ENCODE data around the gene MDM1. TPM values are rescaled to one million over a fixed set of nuclear protein-coding genes. Genes with fewer than 3 reads are reported as not detected.

Gene MDM1
- total RNA-seq, 1 experiment from 2014 or later: 10.0 TPM

- TF ChIP-seq EZH2 (IDR thresholded peaks at IDR 0.05): no peak
- no peak for TF ChIP-seq MAX (IDR thresholded peaks at IDR 0.05)
- no peak for TF ChIP-seq ZFX (IDR thresholded peaks at IDR 0.05)
- TF ChIP-seq REST (IDR thresholded peaks at IDR 0.05; ENCODE audit: low read depth): no peak
- no peak for TF ChIP-seq SRF (IDR thresholded peaks at IDR 0.05; ENCODE audit: low read depth)
- no peak for TF ChIP-seq ZBTB33 (IDR thresholded peaks at IDR 0.05; ENCODE audit: extremely low read depth, insufficient replicate concordance, low read length)
- TF ChIP-seq CTCF (IDR thresholded peaks at IDR 0.05 in 2 of 3, conservative IDR thresholded peaks at IDR 0.05 in 1 of 3; ENCODE audit: borderline replicate concordance in 1 of 3, insufficient read depth in 1 of 3, low read depth in 2 of 3, low read length in 2 of 3): no peak
- no peak for TF ChIP-seq CEBPB (IDR thresholded peaks at IDR 0.05; ENCODE audit: low read depth)
- no peak for TF ChIP-seq POLR2AphosphoS5 (IDR thresholded peaks at IDR 0.05; ENCODE audit: low read depth, low read length)
- TF ChIP-seq ATF3 (IDR thresholded peaks at IDR 0.05): no peak
- TF ChIP-seq EZH2phosphoT487 (IDR thresholded peaks at IDR 0.05; ENCODE audit: borderline replicate concordance): no peak
- no peak for TF ChIP-seq EGR1 (IDR thresholded peaks at IDR 0.05; ENCODE audit: low read depth)
- ChIA-PET POLR2A (no interaction called here), CTCF (interaction anchor here (2.0 kb wide), 1 partner anchor 11 kb away, joined by 7 read pairs; no protein-coding TSS in a partner anchor), RAD21 (ENCODE audit: low non-redundant PET in 1 of 2, low total read pairs in 2 of 2, uncharacterized antibody in 2 of 2, unreplicated experiment in 2 of 2) (no interaction called here)
- H3K9me2 ChIP-seq (ENCODE audit: insufficient read depth): no peaks in the 10 kb centered on the region
- no peak overlapping the region for H3K4me3 ChIP-seq (replicated peaks in 1 of 2; ENCODE audit: low read depth in 1 of 2, low read length in 2 of 2)
- no TSS peak for BruUV-seq (replicated peaks)
- no peaks in the 10 kb centered on the region for H4K20me1 ChIP-seq (ENCODE audit: insufficient read depth)
- intact Hi-C loops (cut with micrococcal nuclease): no loop called here
- H3K79me2 ChIP-seq (ENCODE audit: insufficient read depth, low read length): no peaks in the 10 kb centered on the region
- H3K4me2 ChIP-seq (ENCODE audit: low read length): no peak overlapping the region
- H3K9me3 ChIP-seq (ENCODE audit: control insufficient read depth in 1 of 2, insufficient read depth in 1 of 2, low read depth in 1 of 2, low read length in 2 of 2): no peaks in the 10 kb centered on the region
- no peak overlapping the region for H3K9ac ChIP-seq (ENCODE audit: low read length)
- H3K27ac ChIP-seq (ENCODE audit: low read depth, low read length): no peak overlapping the region
- H3K36me3 ChIP-seq (ENCODE audit: control insufficient read depth in 1 of 2, insufficient read depth in 2 of 2, low read length in 2 of 2): no peaks in the 10 kb centered on the region
- H3K27me3 ChIP-seq (ENCODE audit: insufficient read depth, low read length): no peaks in the 10 kb centered on the region
- peaks cover 7 to 13% of the 10 kb centered on the region in 2 experiments for H3K4me1 ChIP-seq (ENCODE audit: control insufficient read depth in 1 of 2, insufficient read depth in 2 of 2, low read length in 2 of 2)
- DNase-seq (ENCODE audit: low read depth, low spot score): no peak
- ATAC-seq: no peak
- no peak overlapping the region for H2AFZ ChIP-seq (ENCODE audit: low read depth, low read length, poor library complexity, severe bottlenecking)
These were observed 4.3 kb downstream of the MDM1 start for GRCh38 chr12:68327896-68328295.
